Measurements from ENCODE around the gene AFF1.

- TF ChIP-seq, protein P1, sequence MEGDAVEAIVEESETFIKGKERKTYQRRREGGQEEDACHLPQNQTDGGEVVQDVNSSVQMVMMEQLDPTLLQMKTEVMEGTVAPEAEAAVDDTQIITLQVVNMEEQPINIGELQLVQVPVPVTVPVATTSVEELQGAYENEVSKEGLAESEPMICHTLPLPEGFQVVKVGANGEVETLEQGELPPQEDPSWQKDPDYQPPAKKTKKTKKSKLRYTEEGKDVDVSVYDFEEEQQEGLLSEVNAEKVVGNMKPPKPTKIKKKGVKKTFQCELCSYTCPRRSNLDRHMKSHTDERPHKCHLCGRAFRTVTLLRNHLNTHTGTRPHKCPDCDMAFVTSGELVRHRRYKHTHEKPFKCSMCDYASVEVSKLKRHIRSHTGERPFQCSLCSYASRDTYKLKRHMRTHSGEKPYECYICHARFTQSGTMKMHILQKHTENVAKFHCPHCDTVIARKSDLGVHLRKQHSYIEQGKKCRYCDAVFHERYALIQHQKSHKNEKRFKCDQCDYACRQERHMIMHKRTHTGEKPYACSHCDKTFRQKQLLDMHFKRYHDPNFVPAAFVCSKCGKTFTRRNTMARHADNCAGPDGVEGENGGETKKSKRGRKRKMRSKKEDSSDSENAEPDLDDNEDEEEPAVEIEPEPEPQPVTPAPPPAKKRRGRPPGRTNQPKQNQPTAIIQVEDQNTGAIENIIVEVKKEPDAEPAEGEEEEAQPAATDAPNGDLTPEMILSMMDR (IDR thresholded peaks at IDR 0.05), result no peak
- TF ChIP-seq POLR2AphosphoS5 (IDR thresholded peaks at IDR 0.05) (no peak), POLR2A (IDR thresholded peaks at IDR 0.05) (no peak)
Measured at GRCh38 chr4:87025023-87025613, 90.3 kb downstream of the AFF1 start.

Data from gastroesophageal sphincter (tissue), 3 donors.